Smooth muscle cell (in vitro differentiated cells): Measurements from ENCODE around the gene PAQR3. TPM values are rescaled to one million over a fixed set of nuclear protein-coding genes. Genes with fewer than 3 reads are reported as not detected.
A peak's percentile ranks its signal among the peaks of the same experiment; 100 is the strongest.

Experiments used
- DNase-seq: peaks from one replicate; lab custom pipeline; 2025; ENCODE audit not compliant: unreplicated experiment; lab: John Stamatoyannopoulos, UW
- H2AFZ ChIP-seq: fragments of 200-600 bp; sonication (generic); 2 replicates; pipeline ENCODE4 v1.6.0; 2016; ENCODE audit warnings: antibody characterized with exemption, low read depth, mild to moderate bottlenecking
- H3F3A ChIP-seq: fragments of 200-600 bp; sonication (generic); 2 replicates; pipeline ENCODE4 v1.6.0; 2017; ENCODE audit warnings: antibody characterized with exemption, low read depth
- H3K27ac ChIP-seq: fragments of 200-600 bp; sonication (generic); 2 replicates; pipeline ENCODE4 v1.5.1; 2016; ENCODE audit warnings: low read depth, mild to moderate bottlenecking
- H3K27me3 ChIP-seq: fragments of 200-600 bp; sonication (generic); 2 replicates; pipeline ENCODE4 v1.6.1; 2016; ENCODE audit warnings: low read depth, mild to moderate bottlenecking
- H3K36me3 ChIP-seq: fragments of 200-600 bp; sonication (generic); 2 replicates; pipeline ENCODE4 v1.5.1; 2016; ENCODE audit warnings: low read depth
- H3K4me1 ChIP-seq: fragments of 200-600 bp; sonication (generic); 2 replicates; pipeline ENCODE4 v1.5.1; 2016; ENCODE audit warnings: low read depth
- H3K4me2 ChIP-seq: fragments of 200-600 bp; sonication (generic); 2 replicates; pipeline ENCODE4 v1.6.0; 2016; ENCODE audit warnings: mild to moderate bottlenecking
- H3K4me3 ChIP-seq: fragments of 200-600 bp; sonication (generic); 2 replicates; pipeline ENCODE4 v1.5.1; 2016; ENCODE audit warnings: mild to moderate bottlenecking
- H3K79me2 ChIP-seq: fragments of 200-600 bp; sonication (generic); 2 replicates; pipeline ENCODE4 v1.6.0; 2016; ENCODE audit warnings: low read depth, mild to moderate bottlenecking
- H3K9ac ChIP-seq: fragments of 200-600 bp; sonication (generic); 2 replicates; pipeline ENCODE4 v1.6.0; 2016; ENCODE audit warnings: low read depth
- H3K9me3 ChIP-seq: fragments of 200-600 bp; sonication (generic); replicated peaks from 2 replicates; pipeline ENCODE4 v1.5.1; 2016; ENCODE audit warnings: low read depth
- H4K20me1 ChIP-seq: fragments of 200-600 bp; sonication (generic); 2 replicates; pipeline ENCODE4 v1.6.0; 2016; ENCODE audit warnings: low read depth
- CTCF ChIP-seq: fragments of 200-600 bp; sonication (generic); IDR thresholded peaks from 2 replicates; pipeline ENCODE4 v1.5.1; 2017; ENCODE audit warnings: borderline replicate concordance, mild to moderate bottlenecking, antibody characterized with exemption; ENCODE audit not compliant: insufficient read depth, poor library complexity, severe bottlenecking
- WGBS: methylation state at CpG from one replicate; pipeline ENCODE4 v1.1.7; 2016; ENCODE audit warnings: low lambda C conversion rate; 5-methylcytosine and 5-hydroxymethylcytosine counted together
- polyA plus RNA-seq: library from polyadenylated mRNA; unstranded; fragments of >200 nt; fragmentation: Nextera tagmentation; extraction: Ambion mirVana; gene quantifications from 2 replicates; pipeline ENCODE4 v1.2.1, GENCODE V29; 2016
- total RNA-seq: library from RNA; depleted of rRNA; stranded (reverse); fragments of >200 nt; gene quantifications from 2 replicates; pipeline ENCODE4 v1.2.3, GENCODE V29; 2014

Gene PAQR3
- total and polyA plus RNA-seq, 2 experiments from 2014 or later: 10.8 to 20.4 TPM

DNA sequence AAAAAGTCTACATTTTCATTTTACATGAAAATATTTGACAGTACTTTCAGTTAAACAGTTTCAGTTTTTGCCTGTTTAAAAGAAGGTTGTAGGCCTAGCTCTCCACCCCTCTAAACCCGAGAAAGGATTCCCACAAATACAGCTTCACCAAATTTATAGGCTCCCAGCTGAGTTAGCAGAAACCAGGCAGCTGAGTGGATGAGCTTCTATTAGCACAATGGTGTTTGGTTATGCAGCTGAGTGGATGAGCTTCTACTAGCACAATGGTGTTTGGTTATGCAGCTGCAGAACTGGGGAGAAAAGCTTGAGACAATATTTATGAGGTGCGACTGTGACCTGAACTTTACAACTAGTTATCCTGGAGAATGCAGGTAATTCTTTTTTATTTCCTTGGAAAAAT lies 36.6 kb upstream of the PAQR3 start:
- no peaks in the 10 kb centered on the region for H4K20me1 ChIP-seq
- no peaks in the 10 kb centered on the region for H3F3A ChIP-seq
- H3K4me1 ChIP-seq: peaks cover 10% of the 10 kb centered on the region
- no peak overlapping the region for H3K9ac ChIP-seq
- no peaks in the 10 kb centered on the region for H3K79me2 ChIP-seq
- H3K27ac ChIP-seq: no peak overlapping the region
- TF ChIP-seq CTCF: no peak
- no peak overlapping the region for H2AFZ ChIP-seq
- DNase-seq: no peak
- no peaks in the 10 kb centered on the region for H3K9me3 ChIP-seq
- H3K36me3 ChIP-seq: no peaks in the 10 kb centered on the region
- WGBS: 81% methylated on average over 2 of the region's 2 CpGs
- H3K4me3 ChIP-seq: no peak overlapping the region
- H3K27me3 ChIP-seq: no peaks in the 10 kb centered on the region
- H3K4me2 ChIP-seq: no peak overlapping the region

DNA sequence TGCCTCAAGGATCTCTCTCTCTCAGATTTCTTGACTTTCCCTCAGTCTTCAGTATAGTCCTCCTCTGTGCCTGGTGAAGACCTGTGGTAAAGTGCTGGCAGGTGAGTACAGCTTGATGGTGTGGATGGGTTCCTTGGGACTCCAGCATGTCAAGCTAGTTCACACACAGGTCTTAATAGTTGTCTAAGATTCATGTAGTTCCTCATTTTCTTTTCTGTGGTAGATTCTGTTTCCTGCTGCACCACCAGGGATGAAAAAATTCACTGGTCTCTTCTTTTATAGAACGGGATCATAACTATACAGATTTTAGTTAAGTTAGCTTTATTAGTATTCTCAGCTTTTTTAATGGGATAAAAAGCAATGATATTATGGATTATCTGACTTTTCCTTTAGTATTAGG lies 32.5 kb upstream of the PAQR3 start:
- Histone ChIP-seq H3F3A (no peaks in the 10 kb centered on the region), H3K4me3 (peak overlapping the region; percentile 21)
- no peak for DNase-seq

DNA sequence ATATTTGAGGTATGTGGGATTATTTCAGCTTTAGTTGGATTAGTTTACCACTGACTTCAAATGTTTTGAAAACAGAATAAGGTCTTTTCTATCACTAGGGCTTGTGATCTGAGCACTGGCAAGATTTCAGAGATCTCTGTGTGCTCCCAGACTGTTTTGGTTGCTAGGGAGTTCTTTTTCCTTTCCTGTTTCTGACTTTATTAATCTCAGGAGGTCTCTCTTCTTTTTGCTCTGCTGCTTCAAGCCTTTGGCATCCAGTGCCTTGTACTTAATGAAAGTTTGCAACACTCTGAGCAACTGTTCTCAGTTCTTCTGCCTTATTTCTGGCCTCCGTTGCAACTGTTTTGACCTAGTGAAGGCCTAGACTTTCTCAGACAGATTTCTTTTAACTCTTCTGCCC lies 32.1 kb upstream of the PAQR3 start:
- Histone ChIP-seq H3K27ac (peak overlapping the region; percentile 38), H3F3A (no peaks in the 10 kb centered on the region), H3K36me3 (no peaks in the 10 kb centered on the region), H3K79me2 (no peaks in the 10 kb centered on the region), H3K4me1 (peaks cover 10% of the 10 kb centered on the region), H3K4me2 (peak overlapping the region; percentile 25), H3K9me3 (no peaks in the 10 kb centered on the region), H3K9ac (no peak overlapping the region), H2AFZ (no peak overlapping the region), H4K20me1 (no peaks in the 10 kb centered on the region), H3K4me3 (peak overlapping the region; percentile 21), H3K27me3 (no peaks in the 10 kb centered on the region)
- DNase-seq: no peak
- no peak for TF ChIP-seq CTCF
- WGBS: 43% methylated on average over 1 of the region's 1 CpG

More for the DNA sequence above, 32.5 kb upstream of the PAQR3 start:
- Histone ChIP-seq H3K9ac (no peak overlapping the region), H4K20me1 (no peaks in the 10 kb centered on the region), H2AFZ (no peak overlapping the region), H3K4me1 (peaks cover 10% of the 10 kb centered on the region), H3K27ac (peak overlapping the region; percentile 38), H3K9me3 (no peaks in the 10 kb centered on the region), H3K4me2 (peak overlapping the region; percentile 25), H3K27me3 (no peaks in the 10 kb centered on the region), H3K36me3 (no peaks in the 10 kb centered on the region), H3K79me2 (no peaks in the 10 kb centered on the region)
- WGBS: 93% methylated on average over 1 of the region's 1 CpG
- no peak for TF ChIP-seq CTCF

GRCh38 chr4:78962597-78963115 lies 23.4 kb upstream of the PAQR3 start:
- Histone ChIP-seq H3K36me3 (no peaks in the 10 kb centered on the region), H3K9ac (no peak overlapping the region), H3K27ac (no peak overlapping the region), H3K9me3 (no peaks in the 10 kb centered on the region), H4K20me1 (no peaks in the 10 kb centered on the region), H3K4me3 (no peak overlapping the region), H2AFZ (no peak overlapping the region), H3K4me2 (no peak overlapping the region), H3F3A (no peaks in the 10 kb centered on the region), H3K79me2 (no peaks in the 10 kb centered on the region), H3K4me1 (no peaks in the 10 kb centered on the region), H3K27me3 (no peaks in the 10 kb centered on the region)
- 78% methylated on average over 2 of the region's 2 CpGs for WGBS
- no peak for TF ChIP-seq CTCF
- no peak for DNase-seq
